OCI-LY7 (cell line): ENCODE measurements around the gene ITGB7. TPM values are rescaled to one million over a fixed set of nuclear protein-coding genes. Genes with fewer than 3 reads are reported as not detected.

Experiments used
- BruUV-seq: library from RNA; stranded (reverse); fragments of 400-500 nt; replicated peaks from 2 replicates; lab custom pipeline; 2021; lab: Mats Ljungman, UMichigan
- CTCF ChIA-PET: fragments of 300-600 bp; sonication (Branson Sonifier 250); formaldehyde crosslinking; loops from one replicate; lab custom pipeline; 2022; ENCODE audit warnings: antibody characterized with exemption; ENCODE audit not compliant: unreplicated experiment; lab: Charles Lee
- POLR2A ChIA-PET: fragments of 300-600 bp; sonication (Branson Sonifier 250); formaldehyde crosslinking; loops from one replicate; lab custom pipeline; 2022; ENCODE audit warnings: antibody characterized with exemption; lab: Charles Lee
- DNase-seq: peaks from one replicate; pipeline ENCODE4 v3.0.0-alpha.2; 2015; ENCODE audit warnings: low spot score
- H2AFZ ChIP-seq: fragments of 200-600 bp; sonication (generic), shearing (Covaris generic); 2 replicates; pipeline ENCODE4 v1.6.1; 2014; ENCODE audit warnings: mild to moderate bottlenecking, antibody characterized with exemption, low read length, moderate library complexity
- H3K27ac ChIP-seq: fragments of 200-600 bp; sonication (generic); 2 replicates; pipeline ENCODE4 v1.5.1; 2014; ENCODE audit warnings: mixed run types, low read depth, mild to moderate bottlenecking, moderate library complexity, low read length, inconsistent platforms; ENCODE audit not compliant: poor library complexity, severe bottlenecking
- H3K36me3 ChIP-seq: fragments of 200-600 bp; sonication (generic); 2 replicates; pipeline ENCODE4 v1.6.1; 2014; ENCODE audit warnings: mild to moderate bottlenecking, antibody characterized with exemption, low read length, moderate library complexity, mixed read lengths; ENCODE audit not compliant: insufficient read depth
- H3K4me1 ChIP-seq: fragments of 200-600 bp; sonication (generic); 2 replicates; pipeline ENCODE4 v1.5.1; 2014; ENCODE audit warnings: mild to moderate bottlenecking, low read length; ENCODE audit not compliant: insufficient read depth, poor library complexity, severe bottlenecking
- H3K4me2 ChIP-seq: fragments of 200-600 bp; sonication (generic); 2 replicates; pipeline ENCODE4 v1.6.1; 2014; ENCODE audit warnings: mild to moderate bottlenecking, low read length
- H3K4me3 ChIP-seq: fragments of 200-600 bp; sonication (generic); 2 replicates; pipeline ENCODE4 v1.5.1; 2014; ENCODE audit warnings: mild to moderate bottlenecking, low read depth, low read length; ENCODE audit not compliant: poor library complexity, severe bottlenecking
- H3K79me2 ChIP-seq: fragments of 200-600 bp; sonication (generic); 2 replicates; pipeline ENCODE4 v1.6.1; 2016; ENCODE audit warnings: low read depth, mild to moderate bottlenecking, low read length, moderate library complexity, mixed read lengths; ENCODE audit not compliant: insufficient read depth
- H3K9me2 ChIP-seq: fragments of 200-600 bp; sonication (generic); 2 replicates; pipeline ENCODE4 v1.6.1; 2016; ENCODE audit warnings: mild to moderate bottlenecking, low read length, mixed read lengths; ENCODE audit not compliant: insufficient read depth
- H3K9me3 ChIP-seq: fragments of 200-600 bp; sonication (generic); 2 replicates; pipeline ENCODE4 v1.6.1; 2014; ENCODE audit warnings: mild to moderate bottlenecking, mixed run types, low read length, mixed read lengths
- H4K20me1 ChIP-seq: fragments of 200-600 bp; sonication (generic); 2 replicates; pipeline ENCODE4 v1.6.1; 2014; ENCODE audit warnings: mild to moderate bottlenecking, antibody characterized with exemption, low read length, moderate library complexity, mixed read lengths; ENCODE audit not compliant: insufficient read depth
- CTCF ChIP-seq: fragments of 200-600 bp; sonication (generic); conservative IDR thresholded peaks from 2 replicates; pipeline ENCODE4 v1.5.1; 2014; ENCODE audit warnings: mild to moderate bottlenecking, antibody characterized with exemption, low read length, moderate library complexity, mixed read lengths
- EZH2phosphoT487 ChIP-seq: fragments of 200-600 bp; sonication (generic); IDR thresholded peaks from 2 replicates; pipeline ENCODE4 v1.6.1; 2018; ENCODE audit warnings: low read depth, borderline replicate concordance, mild to moderate bottlenecking, mixed run types, antibody characterized with exemption, low read length, moderate library complexity, mixed read lengths
- intact Hi-C: fragments of 100-400 bp; cut with micrococcal nuclease; formaldehyde crosslinking; loops from one replicate; pipeline ENCODE4 v1.10.0; 2022; ENCODE audit not compliant: unreplicated experiment
- total RNA-seq, 2 experiments: library from RNA; depleted of rRNA in 1 of 2; stranded (reverse); fragments of >200 nt in 1 of 2; shearing (Covaris generic) in 1 of 2; gene quantifications; 2 replicates each; pipeline ENCODE4 v1.2.3, GENCODE V29; 2014 to 2022

ITGB7 gene
- total RNA-seq, 2 experiments from 2014 or later, result 51.7 to 207 TPM

GRCh38 chr12:53200107-53200457 lies 7.0 kb downstream of the ITGB7 start:
- H2AFZ ChIP-seq, result no peak overlapping the region
- H4K20me1 ChIP-seq, result no peaks in the 10 kb centered on the region
- POLR2A ChIA-PET, result interaction anchor here (0.6 to 5.0 kb wide), 9 partner anchors 8 to 239 kb away, joined by 3 to 41 read pairs (median 5); partner anchors contain the start of genes CSAD, ESPL1, ITGB7 and ZNF740
- H3K36me3 ChIP-seq, result peaks cover 65% of the 10 kb centered on the region
- BruUV-seq, result no TSS peak
- H3K27ac ChIP-seq, result peak overlapping the region; percentile 98
- no peaks in the 10 kb centered on the region for H3K9me3 ChIP-seq
- H3K4me2 ChIP-seq, result peak overlapping the region; percentile 86
- CTCF ChIA-PET, result interaction anchor here (0.6 to 1.2 kb wide), 4 partner anchors 11 to 134 kb away, joined by 3 to 4 read pairs (median 3); partner anchors contain the start of gene AAAS
- H3K4me3 ChIP-seq, result peak overlapping the region; percentile 55
- TF ChIP-seq CTCF (no peak), EZH2phosphoT487 (no peak)
- no peak for DNase-seq
- peaks cover 51% of the 10 kb centered on the region for H3K79me2 ChIP-seq
- H3K9me2 ChIP-seq, result no peaks in the 10 kb centered on the region
- H3K4me1 ChIP-seq, result peaks cover 72% of the 10 kb centered on the region
- intact Hi-C loops, result loop anchor here (1.0 to 10.0 kb wide), 3 partner anchors 20 to 305 kb away; partner anchors contain the start of genes CSAD, NPFF, TARBP2 and ZNF740

DNA sequence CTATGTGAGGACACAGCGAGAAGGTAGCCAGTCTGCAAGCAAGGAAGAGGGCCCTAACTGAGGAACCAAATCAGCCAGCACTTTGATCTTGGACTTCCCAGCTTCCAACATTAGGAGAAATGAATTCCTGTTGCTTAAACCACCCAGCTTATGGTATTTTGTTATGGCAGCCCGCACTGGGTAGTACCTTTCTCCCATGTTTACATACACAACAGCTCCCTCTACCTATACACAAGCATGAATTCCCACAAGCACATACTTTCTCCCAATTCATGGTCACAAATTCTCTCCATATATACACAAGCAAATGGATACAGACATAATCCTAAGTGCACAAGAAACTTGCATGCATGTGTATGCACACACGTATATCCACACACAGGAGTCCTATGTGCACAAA lies 7.4 kb downstream of the ITGB7 start:
- Histone ChIP-seq H3K79me2 (peaks cover 48% of the 10 kb centered on the region), H4K20me1 (no peaks in the 10 kb centered on the region), H3K4me1 (peaks cover 69% of the 10 kb centered on the region), H3K36me3 (peaks cover 68% of the 10 kb centered on the region), H3K27ac (peak overlapping the region; percentile 98), H3K9me2 (no peaks in the 10 kb centered on the region), H3K4me2 (peak overlapping the region; percentile 86), H3K4me3 (peak overlapping the region; percentile 55), H3K9me3 (no peaks in the 10 kb centered on the region), H2AFZ (no peak overlapping the region)
- intact Hi-C loops, result loop anchor here (1.0 to 10.0 kb wide), 3 partner anchors 19 to 305 kb away; partner anchors contain the start of genes CSAD, NPFF, TARBP2 and ZNF740
- TF ChIP-seq EZH2phosphoT487 (no peak), CTCF (peak; percentile 38; the same call in 1 of the 2 replicates)
- no peak for DNase-seq
- POLR2A ChIA-PET, result interaction anchor here (0.6 to 5.0 kb wide), 10 partner anchors 8 to 238 kb away, joined by 3 to 41 read pairs (median 6); partner anchors contain the start of genes CSAD, ESPL1, ITGB7 and ZNF740
- CTCF ChIA-PET, result interaction anchor here (0.6 to 2.5 kb wide), 6 partner anchors 11 to 133 kb away, joined by 3 to 9 read pairs (median 4); partner anchors contain the start of gene AAAS
- BruUV-seq, result no TSS peak
